Measurements from ENCODE around the gene SUGT1. TPM values are rescaled to one million over a fixed set of nuclear protein-coding genes. Genes with fewer than 3 reads are reported as not detected.
A peak's percentile ranks its signal among the peaks of the same experiment; 100 is the strongest.

The SUGT1 gene
- total and polyA plus RNA-seq, 2 experiments from 2014 or later: 51.1 to 52.3 TPM

DNA sequence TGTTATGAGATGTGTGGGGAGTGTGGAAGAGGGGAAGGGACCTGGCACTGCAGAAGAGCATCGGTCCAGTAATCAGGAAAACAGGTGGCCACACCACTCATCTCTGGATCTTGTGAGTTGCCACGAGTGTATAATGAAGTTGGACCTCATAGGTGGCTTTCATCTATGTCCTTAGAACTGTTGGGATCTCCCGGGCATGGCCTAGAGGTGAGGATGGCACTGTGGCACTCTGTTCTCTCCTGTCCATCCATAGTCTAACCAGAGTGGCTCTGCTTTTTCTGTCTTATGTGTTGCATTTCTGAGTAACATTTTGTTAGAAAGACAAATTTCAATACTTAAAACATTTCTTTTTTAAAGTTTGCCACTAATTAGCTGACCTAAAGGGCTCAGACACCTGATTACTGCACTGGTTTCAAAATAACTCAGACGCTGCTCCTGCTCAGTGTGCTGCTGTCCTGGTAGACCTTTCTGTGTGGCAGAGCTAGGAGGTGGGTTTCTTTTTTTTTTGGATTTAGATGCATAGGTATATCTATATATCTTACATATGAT is 81.5 kb downstream of the SUGT1 start:
- Histone ChIP-seq H3K4me3 (no peak overlapping the region), H3K9me2 (replicated peaks; ENCODE audit: insufficient read depth) (no peaks in the 10 kb centered on the region), H3K27ac (no peak overlapping the region), H3K27me3 (peaks cover 25% of the 10 kb centered on the region), H3K4me2 (no peak overlapping the region), H3K9me3 (ENCODE audit: low read depth) (no peaks in the 10 kb centered on the region), H3K36me3 (replicated peaks; ENCODE audit: insufficient read depth, low read depth) (no peaks in the 10 kb centered on the region), H2AFZ (no peak overlapping the region), H3K79me2 (no peaks in the 10 kb centered on the region), H3K4me1 (ENCODE audit: insufficient read depth) (no peaks in the 10 kb centered on the region), H4K20me1 (ENCODE audit: insufficient read depth, poor library complexity, severe bottlenecking) (no peaks in the 10 kb centered on the region)
- DNase-seq (ENCODE audit: low spot score): no peak
- TF ChIP-seq EZH2phosphoT487 (IDR thresholded peaks at IDR 0.05; ENCODE audit: low read depth, severe bottlenecking, unreplicated experiment): no peak
- TF ChIP-seq, protein P1, sequence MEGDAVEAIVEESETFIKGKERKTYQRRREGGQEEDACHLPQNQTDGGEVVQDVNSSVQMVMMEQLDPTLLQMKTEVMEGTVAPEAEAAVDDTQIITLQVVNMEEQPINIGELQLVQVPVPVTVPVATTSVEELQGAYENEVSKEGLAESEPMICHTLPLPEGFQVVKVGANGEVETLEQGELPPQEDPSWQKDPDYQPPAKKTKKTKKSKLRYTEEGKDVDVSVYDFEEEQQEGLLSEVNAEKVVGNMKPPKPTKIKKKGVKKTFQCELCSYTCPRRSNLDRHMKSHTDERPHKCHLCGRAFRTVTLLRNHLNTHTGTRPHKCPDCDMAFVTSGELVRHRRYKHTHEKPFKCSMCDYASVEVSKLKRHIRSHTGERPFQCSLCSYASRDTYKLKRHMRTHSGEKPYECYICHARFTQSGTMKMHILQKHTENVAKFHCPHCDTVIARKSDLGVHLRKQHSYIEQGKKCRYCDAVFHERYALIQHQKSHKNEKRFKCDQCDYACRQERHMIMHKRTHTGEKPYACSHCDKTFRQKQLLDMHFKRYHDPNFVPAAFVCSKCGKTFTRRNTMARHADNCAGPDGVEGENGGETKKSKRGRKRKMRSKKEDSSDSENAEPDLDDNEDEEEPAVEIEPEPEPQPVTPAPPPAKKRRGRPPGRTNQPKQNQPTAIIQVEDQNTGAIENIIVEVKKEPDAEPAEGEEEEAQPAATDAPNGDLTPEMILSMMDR (IDR thresholded peaks at IDR 0.05; ENCODE audit: poor library complexity): no peak
- TF ChIP-seq EZH2 (IDR thresholded peaks at IDR 0.05; ENCODE audit: borderline replicate concordance): no peak
- 80% methylated on average over 4 of the region's 4 CpGs for WGBS (ENCODE audit: low lambda C conversion rate, missing lambda C conversion rate)

DNA sequence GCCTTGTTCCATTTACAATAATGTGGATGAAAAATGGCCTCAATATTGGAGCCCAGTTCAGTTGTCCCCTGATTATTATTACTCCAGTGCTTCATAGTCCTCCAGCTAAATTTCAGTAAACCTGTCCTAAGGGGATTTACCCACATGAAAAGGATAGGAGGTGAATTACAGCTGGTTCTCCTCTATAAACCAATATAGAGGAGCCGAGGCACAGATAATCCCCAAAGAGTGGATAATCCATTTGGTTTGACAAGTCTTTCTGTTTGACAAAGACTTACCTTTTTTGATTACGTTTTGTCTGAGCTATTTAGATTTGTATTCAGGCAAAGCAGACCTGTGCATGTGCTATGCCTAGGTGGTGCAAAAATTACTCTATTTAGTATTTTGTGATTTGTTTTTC is 84.3 kb downstream of the SUGT1 start:
- 54% methylated on average over 2 of the region's 2 CpGs for WGBS (ENCODE audit: low lambda C conversion rate, missing lambda C conversion rate)
- H3K27ac ChIP-seq: no peak overlapping the region
- no peak overlapping the region for H2AFZ ChIP-seq
- H4K20me1 ChIP-seq (ENCODE audit: insufficient read depth, poor library complexity, severe bottlenecking): no peaks in the 10 kb centered on the region
- H3K9me3 ChIP-seq (ENCODE audit: low read depth): no peaks in the 10 kb centered on the region
- TF ChIP-seq, protein P1 (IDR thresholded peaks at IDR 0.05; ENCODE audit: poor library complexity): no peak
- TF ChIP-seq EZH2phosphoT487 (IDR thresholded peaks at IDR 0.05; ENCODE audit: low read depth, severe bottlenecking, unreplicated experiment): no peak
- TF ChIP-seq EZH2 (IDR thresholded peaks at IDR 0.05; ENCODE audit: borderline replicate concordance): no peak
- no peaks in the 10 kb centered on the region for H3K9me2 ChIP-seq (replicated peaks; ENCODE audit: insufficient read depth)
- no peaks in the 10 kb centered on the region for H3K79me2 ChIP-seq
- H3K27me3 ChIP-seq: peaks cover 49% of the 10 kb centered on the region
- H3K4me3 ChIP-seq: no peak overlapping the region
- H3K36me3 ChIP-seq (replicated peaks; ENCODE audit: insufficient read depth, low read depth): no peaks in the 10 kb centered on the region
- no peak for DNase-seq (ENCODE audit: low spot score)
- H3K4me2 ChIP-seq: no peak overlapping the region
- H3K4me1 ChIP-seq (ENCODE audit: insufficient read depth): no peaks in the 10 kb centered on the region

DNA sequence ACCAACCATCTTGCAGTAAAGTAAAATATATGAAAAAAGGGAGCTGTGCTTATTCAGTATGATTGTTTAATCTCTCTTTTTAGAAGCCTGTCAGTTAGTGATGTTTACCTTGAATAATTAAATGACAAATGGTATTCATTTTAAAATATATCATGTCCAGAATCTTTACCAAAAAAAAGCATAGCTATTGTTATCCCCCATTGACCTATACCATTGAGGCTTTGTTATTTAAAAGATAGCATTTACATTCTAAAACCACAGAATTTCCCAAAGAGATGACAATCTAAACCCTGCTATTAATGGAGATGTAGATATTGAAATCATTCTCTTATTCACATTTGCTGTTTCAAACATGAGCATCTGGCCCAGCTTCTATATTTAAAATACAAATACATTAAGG is 84.8 kb downstream of the SUGT1 start:
- DNase-seq (ENCODE audit: low spot score): no peak
- Histone ChIP-seq H4K20me1 (ENCODE audit: insufficient read depth, poor library complexity, severe bottlenecking) (no peaks in the 10 kb centered on the region), H3K36me3 (replicated peaks; ENCODE audit: insufficient read depth, low read depth) (no peaks in the 10 kb centered on the region), H3K4me2 (no peak overlapping the region), H3K27me3 (peaks cover 51% of the 10 kb centered on the region), H2AFZ (no peak overlapping the region), H3K27ac (no peak overlapping the region), H3K79me2 (no peaks in the 10 kb centered on the region), H3K9me3 (ENCODE audit: low read depth) (no peaks in the 10 kb centered on the region), H3K4me1 (ENCODE audit: insufficient read depth) (no peaks in the 10 kb centered on the region), H3K9me2 (replicated peaks; ENCODE audit: insufficient read depth) (no peaks in the 10 kb centered on the region), H3K4me3 (no peak overlapping the region)
- TF ChIP-seq EZH2 (IDR thresholded peaks at IDR 0.05; ENCODE audit: borderline replicate concordance): no peak
- TF ChIP-seq, protein P1 (IDR thresholded peaks at IDR 0.05; ENCODE audit: poor library complexity): no peak
- no peak for TF ChIP-seq EZH2phosphoT487 (IDR thresholded peaks at IDR 0.05; ENCODE audit: low read depth, severe bottlenecking, unreplicated experiment)

- Histone ChIP-seq H3K4me3 (no peak overlapping the region), H3K9me2 (replicated peaks; ENCODE audit: insufficient read depth) (no peaks in the 10 kb centered on the region), H4K20me1 (ENCODE audit: insufficient read depth, poor library complexity, severe bottlenecking) (no peaks in the 10 kb centered on the region), H3K9me3 (ENCODE audit: low read depth) (no peaks in the 10 kb centered on the region), H3K27me3 (peaks cover 52% of the 10 kb centered on the region), H3K4me1 (ENCODE audit: insufficient read depth) (no peaks in the 10 kb centered on the region), H3K4me2 (peak overlapping the region; percentile 99), H3K27ac (no peak overlapping the region), H3K79me2 (no peaks in the 10 kb centered on the region), H2AFZ (no peak overlapping the region), H3K36me3 (replicated peaks; ENCODE audit: insufficient read depth, low read depth) (no peaks in the 10 kb centered on the region)
- WGBS (ENCODE audit: low lambda C conversion rate, missing lambda C conversion rate): 51% methylated on average over 4 of the region's 4 CpGs
- DNase-seq (ENCODE audit: low spot score): no peak
- TF ChIP-seq EZH2 (IDR thresholded peaks at IDR 0.05; ENCODE audit: borderline replicate concordance) (no peak), EZH2phosphoT487 (IDR thresholded peaks at IDR 0.05; ENCODE audit: low read depth, severe bottlenecking, unreplicated experiment) (no peak)
- TF ChIP-seq, protein P1 (IDR thresholded peaks at IDR 0.05; ENCODE audit: poor library complexity): no peak
These were observed 85.3 kb downstream of the SUGT1 start for GRCh38 chr13:52737965-52738364.

All from hepatocyte (in vitro differentiated cells).